Activated CD4-positive, alpha-beta T cell treated with anti-CD3 and anti-CD28 coated beads, Interleukin-2, Interleukin-4, amounts not matched to agents 100 ng/mL and 50 ng/mL, durations not matched to agents 16 hours and 8 hours (primary cell): ENCODE measurements around the gene CFAP54.

ENCODE experiments used
- DNase-seq: peaks from one replicate; pipeline ENCODE4 v3.0.0-alpha.2; 2020; ENCODE audit warnings: low spot score

Gene CFAP54

DNA sequence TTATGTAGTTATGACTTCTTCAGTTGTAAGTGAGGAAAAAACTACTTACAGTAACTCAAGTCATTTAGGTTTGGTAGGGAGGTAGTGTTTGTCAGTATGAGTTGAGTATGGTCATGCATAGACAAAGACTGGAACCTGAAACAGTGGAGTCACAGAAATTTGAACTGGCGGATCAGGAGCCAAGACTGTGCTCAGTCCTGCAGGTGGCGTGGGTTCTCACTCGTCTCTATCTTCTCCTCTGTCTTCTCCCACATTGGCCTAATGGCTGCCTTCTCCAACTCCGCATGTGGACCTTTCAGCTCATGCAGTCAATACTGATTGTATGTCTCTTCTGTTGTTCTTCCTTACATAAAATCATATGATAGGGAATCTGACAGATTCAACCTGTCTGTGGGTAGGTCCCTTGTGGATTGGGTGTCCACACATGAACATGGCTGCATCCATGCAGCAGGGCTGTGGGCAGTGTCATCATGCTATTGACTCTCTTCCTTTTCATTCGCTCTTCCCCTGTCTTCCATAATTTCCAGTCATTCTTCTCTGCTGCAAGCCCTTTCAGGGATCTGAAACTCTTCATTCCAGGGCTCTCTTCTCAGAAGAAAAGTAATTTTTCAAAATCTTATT, 338.9 kb downstream of the CFAP54 start:
- peak; percentile 6 for DNase-seq

DNA sequence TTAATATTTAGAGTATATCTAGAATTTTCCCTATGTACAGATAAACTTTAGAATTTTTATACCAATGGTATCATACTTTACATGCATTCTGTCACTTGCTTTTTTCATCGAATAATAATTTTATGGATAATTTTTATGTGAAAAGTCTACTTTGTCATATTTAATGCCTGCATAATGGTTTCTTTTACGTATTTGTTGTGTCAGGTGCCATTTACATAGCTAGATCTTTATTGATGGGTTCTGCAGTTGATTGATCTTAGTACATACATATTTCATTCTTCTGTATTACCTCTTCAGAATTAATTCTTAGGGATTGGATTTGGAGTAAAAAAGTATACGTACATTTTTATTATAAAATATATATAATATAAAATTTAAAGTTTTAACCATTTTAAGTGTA, 340.0 kb downstream of the CFAP54 start:
- DNase-seq = no peak

DNA sequence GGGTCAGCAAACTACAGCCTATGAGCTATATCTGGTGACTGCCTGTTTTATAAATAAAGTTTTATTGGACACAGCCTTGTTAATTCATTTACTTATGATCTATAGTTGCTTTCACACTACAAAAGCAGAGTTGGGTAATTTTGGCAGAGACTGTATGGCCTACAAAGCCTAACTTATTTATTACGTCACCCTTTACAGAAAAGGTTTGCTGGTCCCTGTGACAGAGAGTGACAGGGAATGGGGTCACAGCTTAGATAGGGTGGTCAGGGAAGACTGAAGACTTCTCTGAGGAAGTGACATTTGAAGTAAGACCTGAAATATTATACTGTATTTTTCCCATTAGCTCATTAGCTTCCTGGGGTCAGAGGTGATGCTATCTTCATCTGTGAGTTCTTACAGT, 342.0 kb downstream of the CFAP54 start:
- no peak for DNase-seq

DNA sequence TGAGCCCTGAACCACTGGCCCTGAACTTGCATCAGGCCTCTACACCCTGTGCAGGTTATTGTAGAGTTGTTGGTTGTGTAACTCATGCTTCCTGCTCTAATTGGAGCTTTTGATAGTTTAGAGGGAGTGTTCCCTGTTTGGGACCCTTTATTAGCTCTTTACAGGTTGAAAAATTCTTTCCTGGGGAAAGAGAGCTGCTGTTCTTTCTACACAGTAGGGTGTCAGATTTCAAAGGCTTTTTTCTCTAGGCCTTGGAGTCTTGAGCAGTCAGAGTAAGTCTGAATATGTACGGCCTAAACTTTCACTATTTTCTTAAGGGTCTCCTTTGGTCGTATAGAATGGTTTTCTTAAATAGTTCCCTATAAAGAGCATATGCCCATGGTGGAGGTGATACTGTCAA, 356.9 kb downstream of the CFAP54 start:
- DNase-seq = no peak

DNA sequence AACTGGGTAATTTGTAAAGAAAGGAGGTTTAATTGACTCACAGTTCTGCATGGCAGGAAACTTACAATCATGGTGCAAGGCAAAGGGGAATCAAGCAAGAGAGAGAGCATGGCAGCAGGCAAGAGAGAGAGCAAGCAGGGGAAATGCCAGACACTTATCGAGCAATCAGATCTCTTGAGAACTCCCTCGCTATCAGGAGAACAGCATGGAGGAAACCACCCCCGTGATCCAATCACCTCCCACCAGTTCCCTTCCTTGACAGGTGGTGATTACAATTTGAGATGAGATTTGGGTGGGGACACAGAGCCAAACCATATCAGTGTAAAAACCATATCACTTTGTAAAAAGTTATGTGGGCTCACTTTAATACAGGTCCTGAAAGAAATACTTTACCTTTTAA, 361.3 kb downstream of the CFAP54 start:
- DNase-seq = no peak

DNA sequence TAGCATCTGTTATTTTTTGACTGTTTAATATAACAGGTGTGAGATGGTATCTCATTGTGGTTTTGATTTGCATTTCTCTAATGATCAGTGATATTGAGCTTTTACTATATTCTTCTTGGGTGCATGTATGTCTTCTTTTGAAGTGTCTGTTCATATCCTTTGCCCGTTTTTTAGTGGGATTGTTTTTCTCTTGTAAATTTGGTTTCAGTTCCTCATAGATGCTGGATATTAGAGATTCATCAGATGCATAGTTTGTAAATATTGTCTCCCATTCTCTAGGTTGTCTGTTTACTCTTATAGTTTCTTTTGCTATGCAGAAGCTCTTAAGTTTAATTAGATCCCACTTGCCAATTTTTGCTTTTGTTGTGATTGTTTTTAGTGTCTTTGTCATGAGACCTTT, 368.8 kb downstream of the CFAP54 start:
- DNase-seq = no peak

DNA sequence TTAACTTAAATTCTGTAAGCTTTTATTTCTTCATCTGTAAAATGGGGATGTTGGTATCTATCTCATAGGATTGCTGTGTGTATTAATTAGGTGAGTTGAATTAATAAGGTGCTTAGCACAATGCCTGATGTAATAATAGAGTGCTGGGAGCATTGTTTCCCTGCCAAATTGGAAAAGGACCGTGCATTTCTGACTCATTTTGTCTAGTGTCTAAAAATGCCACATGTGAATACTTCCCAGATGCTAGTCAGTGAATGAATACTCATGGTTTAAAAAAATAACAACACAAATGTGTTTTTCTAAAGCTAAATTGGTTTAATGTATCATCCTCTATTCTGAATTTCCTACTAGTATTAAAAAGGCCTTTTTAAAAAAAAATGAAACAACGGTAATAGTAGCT, 372.3 kb downstream of the CFAP54 start:
- no peak for DNase-seq

DNA sequence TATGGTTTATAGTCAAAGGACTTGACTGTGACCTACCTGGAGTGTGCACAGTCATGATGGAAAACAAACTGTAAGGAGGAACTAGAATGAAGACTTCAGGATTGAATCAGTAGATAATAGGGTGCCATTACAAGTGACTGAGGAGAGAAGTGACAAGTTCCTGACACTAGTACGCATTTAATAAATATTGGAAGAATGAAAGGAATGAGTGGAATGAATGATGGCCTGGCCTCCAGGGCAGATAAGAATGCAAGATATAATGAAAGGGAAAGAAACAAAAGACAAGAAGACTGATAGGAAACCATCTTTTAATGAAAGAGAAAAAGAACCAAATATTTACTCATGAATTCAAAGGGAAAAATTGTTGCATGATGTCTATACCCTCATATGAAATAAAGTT, 372.9 kb downstream of the CFAP54 start:
- DNase-seq = no peak

DNA sequence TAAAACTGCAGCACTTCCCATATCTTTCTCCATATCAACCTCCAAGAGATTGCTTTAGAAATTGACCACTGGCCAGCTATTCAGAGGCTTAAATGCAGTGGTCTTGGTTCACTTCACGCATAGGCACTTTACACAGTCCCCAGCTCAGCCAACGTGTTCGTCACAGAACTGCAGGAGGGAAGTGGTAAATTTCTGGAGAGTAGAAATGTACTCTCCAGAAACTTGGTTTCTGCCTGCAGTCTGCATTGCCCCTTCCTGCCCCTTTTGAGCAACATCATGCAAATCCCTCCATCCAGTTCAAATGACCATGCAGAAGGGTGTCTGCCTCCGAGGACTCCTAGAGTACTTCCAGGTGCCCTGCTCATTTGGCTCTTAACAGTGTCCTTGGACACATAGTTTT, 375.0 kb downstream of the CFAP54 start:
- DNase-seq = no peak

DNA sequence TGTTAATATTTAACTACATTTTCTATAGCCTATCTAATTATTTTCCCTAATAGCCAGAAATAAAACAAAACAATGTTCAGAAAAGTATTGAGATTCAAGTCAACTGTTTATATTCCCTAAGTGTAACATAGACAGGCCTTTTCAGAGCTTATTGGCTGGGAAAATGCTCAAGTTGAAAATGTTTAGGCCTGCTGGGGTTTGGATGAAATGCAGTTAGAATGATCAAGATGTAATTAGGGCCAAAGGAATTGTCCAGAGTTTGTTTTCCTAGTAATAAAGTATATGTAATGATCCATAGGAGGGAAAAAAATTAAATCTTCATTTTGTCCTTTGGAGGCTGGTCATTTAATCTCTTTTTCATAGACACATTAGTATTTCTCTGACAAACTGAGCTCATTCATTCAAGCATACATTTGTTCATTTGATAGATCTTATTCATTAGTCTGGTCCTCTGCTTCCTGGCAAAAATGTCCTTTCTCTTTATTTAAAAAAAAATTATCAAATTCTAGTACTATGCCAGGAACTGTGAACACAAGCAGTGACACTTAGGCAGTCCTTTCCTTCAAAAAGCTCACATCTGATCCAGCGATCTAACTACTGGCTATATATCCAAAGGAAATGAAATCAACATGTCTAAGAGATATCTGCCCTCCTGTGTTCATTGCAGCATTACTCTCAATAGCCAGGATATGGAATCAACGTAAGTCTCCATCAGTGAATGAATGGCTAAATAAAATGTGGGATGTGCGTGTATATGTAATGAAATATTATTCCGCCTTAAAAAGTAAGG, 377.6 kb downstream of the CFAP54 start:
- no peak for DNase-seq

DNA sequence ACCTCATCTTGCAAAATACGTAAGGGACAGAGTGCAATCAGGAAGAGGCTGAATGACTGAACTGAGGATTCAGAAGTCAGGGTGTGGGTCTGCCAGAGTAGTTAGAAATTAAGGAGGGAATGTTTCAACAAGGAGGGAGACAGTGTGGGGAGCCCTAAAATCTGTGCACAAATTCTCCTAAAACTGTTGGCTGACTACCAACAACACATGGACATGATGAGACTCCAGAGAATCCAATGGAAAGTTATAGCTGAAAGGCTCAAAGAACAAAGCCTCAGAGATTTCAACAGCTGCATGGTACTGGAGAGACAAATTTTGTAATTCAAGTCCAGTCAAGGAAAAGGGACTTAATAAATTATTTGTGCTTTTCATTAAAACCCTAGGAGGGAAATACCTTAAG, 381.6 kb downstream of the CFAP54 start:
- DNase-seq = no peak

DNA sequence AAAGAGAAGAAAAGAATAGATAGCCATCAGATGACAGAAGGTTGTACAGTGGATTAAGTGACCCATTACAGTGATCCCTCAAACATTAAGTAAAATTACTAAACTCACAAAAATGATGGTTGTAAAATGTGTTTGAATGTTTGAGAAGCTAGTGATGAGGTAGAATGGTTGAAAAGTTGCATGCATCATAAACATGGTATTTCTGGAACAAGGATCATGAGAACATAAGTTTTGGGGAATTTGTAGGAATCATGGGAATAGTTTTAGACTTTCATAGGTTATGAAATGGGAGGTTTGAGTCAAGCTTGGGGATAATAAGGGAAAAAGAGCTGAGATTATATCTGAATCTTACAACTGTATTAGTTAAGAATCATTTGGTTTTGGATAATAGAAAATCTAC, 383.6 kb downstream of the CFAP54 start:
- no peak for DNase-seq

DNA sequence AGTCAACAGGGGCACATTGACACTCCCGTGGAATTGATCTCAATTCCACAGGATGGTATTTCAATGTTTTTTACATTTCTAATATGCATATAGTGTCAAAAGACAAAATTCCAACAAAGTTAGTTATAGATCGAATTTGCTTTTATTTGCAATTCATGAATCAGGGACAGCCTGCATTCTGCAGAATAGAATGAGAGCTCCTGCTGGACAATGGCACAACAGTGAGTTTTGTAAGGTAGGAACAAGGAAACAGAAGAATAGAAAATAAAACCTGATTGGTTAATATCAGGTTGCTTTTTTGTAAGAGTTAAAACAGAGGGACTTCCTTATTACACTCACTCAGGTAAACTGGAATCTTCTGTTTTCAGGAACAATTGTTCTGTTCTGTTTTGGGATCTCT, 384.8 kb downstream of the CFAP54 start:
- no peak for DNase-seq

DNA sequence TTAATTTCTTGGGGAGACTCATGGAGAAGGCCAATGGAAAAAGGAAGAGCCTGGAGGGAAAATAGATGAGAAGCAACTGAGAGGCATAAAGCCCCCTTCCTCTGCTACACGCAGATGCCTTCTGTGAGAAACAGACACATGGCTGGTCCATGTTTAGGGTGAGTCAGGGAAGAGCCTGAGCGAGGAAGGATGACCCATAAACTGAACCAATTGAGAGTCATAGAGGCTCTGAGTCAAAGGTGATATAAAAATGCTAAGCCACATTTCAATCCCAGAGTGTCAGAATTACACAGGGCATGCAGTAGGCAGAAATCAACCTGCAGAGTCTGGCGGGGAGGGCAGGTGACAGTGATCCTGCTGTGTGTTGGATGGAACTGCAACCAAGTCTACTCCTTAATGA, 387.6 kb downstream of the CFAP54 start:
- no peak for DNase-seq

DNA sequence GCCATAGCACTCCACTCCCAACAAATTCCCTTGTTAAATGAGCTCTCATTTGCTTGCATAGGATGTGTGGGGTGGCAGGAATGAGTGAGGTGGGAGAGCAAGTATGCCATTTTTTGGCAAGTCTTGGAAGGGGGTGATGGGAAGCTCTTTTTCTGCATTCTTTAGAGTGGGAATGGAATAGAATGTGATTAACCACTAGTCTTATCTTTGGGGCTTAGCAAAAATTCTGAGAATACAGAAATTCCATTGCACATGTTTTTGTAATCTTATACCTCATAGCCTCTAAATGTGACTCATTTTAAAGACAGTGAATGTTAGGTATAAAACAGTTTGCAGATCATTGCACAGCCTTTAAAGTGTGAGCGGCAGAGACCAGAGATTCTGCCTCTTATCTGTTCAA, 389.3 kb downstream of the CFAP54 start:
- no peak for DNase-seq

DNA sequence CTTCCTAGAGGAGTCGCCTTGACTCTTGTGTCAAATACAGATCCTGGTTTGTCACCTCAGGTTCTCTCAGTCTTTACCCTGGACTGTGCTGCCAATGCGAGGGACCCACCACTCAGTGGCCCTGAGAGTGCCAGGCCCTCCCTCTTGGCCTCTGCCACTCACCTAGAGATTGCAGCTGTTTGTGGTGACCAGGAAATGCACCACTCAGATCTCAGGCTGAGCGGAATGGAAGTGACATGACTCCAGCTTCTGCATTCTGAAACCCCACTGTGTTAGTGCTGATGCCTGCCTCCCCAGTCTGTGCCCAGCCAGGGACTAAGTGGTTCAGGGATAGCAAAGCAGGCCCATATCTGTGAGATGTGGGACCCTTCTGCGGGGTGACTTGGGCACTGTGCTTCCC, 389.9 kb downstream of the CFAP54 start:
- DNase-seq = no peak

DNA sequence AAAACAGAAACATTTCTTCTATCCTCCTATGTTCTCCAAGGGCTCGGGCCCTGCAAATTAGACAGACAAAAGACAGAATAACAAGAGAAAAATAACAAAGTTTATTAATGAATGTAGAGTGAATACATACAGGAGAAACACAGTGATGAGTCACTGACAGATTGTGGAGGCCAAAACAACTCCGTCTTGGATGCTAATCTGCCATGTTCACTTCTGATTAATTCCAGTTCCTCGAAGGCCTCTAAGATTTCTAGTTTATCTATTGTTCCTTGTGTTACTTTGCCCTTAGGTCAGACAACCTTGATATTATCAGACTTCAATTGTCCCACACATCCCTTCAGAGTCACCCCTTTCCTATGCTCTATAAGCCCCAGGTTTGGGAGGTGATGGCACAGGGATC, 390.8 kb downstream of the CFAP54 start:
- no peak for DNase-seq

DNA sequence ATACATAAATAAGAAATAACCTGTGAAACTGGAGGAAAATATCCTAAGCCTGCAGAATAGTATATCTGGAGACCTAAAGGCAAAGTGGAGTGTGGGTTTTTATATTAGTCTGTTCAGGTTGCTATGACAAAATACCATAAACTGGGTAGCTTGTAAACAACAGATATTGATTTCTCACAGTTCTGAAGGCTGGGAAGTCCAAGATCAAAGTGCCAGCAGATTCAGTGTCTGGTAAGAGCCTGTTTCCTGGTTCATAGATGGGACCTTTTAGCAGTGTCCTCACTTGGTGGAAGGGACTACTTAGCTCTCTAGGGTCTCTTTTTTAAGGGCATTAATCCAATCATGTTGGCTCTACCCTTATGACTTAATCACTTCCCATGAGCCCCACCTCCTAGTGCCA, 392.2 kb downstream of the CFAP54 start:
- no peak for DNase-seq

DNA sequence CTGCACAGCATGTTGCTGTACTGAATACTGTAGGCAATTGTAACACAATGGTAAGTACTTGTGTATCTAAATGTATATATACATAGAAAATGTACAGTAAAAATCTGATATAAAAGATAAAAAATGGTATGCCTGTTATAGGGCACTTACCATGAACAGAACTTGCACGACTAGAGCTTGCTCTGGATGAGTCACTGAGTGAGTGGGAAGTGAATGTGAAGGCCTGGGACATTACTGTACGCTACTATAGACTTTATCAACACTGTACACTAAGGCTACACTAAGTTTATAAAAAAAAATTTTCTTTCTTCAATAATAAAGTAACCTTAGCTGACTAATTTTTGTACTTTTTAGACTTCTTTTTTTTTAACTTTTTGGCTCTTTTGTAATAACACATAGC, 393.5 kb downstream of the CFAP54 start:
- no peak for DNase-seq

DNA sequence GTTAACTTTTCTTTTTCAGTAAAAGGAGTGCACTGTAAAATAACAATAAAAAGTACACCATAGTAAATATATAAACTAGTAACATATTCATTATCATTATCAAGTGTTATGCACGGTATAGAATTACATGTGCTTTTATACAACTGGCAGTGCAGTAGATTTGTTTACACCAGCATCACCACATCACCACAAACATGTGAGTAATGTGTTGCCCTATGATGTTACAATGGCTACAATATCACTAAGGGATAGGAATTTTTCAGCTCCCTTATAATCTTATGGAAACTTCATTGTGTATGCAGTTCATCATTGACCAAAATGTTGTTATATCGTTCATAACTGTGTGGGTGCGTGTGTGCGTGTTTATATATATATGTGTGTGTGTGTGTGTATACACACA, 394.2 kb downstream of the CFAP54 start:
- no peak for DNase-seq

DNA sequence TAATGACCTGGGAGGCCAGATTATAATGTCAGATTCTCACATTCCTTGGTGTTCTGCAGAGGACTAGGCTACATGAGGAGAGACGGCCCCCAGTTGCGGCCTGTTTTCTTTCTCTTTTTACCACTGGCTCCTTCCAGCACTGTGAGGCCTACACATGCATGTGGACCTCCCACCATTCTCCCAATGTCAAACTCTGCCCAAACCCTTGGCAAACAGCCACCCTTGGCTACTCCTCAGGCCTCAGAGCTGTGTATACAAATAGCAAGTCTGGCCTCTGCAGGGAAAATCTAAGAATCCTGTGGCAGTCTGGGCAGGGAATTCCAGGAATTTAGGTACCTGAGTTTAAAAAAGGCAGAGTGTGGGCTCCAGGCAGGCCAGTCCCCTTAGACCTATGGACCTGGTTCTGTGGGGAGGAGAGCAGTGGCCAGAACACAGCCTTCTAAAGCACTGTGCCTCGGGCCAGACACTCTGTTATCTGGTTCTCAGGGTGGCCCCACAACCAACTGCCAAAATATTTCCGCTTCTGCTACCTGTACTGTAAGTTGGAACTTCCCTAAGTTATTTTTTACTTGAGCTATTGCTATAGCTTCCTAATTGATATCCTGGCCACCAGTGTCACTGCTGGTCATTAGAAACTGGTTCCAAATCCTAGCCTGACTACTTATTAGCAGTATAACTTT, 397.8 kb downstream of the CFAP54 start:
- DNase-seq = no peak

DNA sequence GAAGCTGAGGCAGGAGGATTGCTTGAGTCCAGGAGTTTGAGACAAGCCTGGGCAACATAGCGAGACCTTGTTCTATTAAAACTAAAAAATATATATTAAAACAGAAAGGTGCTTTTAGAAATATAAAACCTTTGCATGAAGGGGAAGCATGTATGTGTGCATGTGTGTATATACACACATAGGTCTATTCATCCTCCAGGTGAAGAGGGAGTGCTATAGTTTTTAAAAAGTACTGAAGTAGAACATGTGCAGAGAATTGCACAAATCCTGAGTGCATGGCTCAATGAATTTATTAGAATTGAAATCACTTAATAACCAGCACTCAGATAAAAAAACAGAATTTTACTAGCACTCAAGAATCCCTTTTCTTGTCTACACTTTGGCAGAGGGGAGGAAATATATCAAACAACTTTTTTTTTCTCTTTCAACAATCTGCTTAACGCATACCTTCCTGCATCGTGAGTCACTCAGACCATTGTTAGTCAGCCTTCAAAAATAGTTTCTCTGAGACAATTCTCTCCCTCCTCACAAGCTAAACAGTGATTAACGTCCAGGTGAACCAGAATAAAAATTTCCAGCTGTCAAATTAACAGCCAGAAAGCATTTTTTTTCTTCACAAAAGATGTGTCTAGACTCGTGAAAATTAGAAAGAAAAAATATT, 400.0 kb downstream of the CFAP54 start:
- DNase-seq = no peak

DNA sequence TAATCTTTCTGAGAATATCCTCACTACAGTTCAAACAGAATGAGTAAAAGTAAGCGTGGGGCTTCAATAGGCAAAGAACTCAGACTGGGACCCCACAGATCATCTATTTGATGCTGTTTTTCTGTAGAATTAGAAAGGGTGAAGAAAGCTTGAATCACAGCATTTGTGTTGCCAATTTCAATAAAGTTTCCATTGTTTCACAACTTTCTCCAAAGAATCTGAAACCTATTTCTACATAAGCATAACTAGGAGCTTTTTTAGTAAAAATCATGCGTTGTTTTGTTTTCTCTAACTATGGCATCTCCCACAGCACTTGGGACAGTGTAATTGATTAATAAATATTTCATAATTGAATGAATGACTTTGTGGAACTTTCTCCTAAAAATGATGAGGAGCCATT, 401.0 kb downstream of the CFAP54 start:
- no peak for DNase-seq
